Endothelial cell of umbilical vein (primary cell): ENCODE measurements around the gene AKNA. TPM values are rescaled to one million over a fixed set of nuclear protein-coding genes. Genes with fewer than 3 reads are reported as not detected.

Source experiments
- BruUV-seq: library from RNA; stranded (reverse); fragments of 400-500 nt; replicated peaks from 2 replicates; lab custom pipeline; 2021; lab: Mats Ljungman, UMichigan
- CTCF ChIA-PET: fragments of 300-600, 350-600 bp; sonication (Branson Sonifier 250); formaldehyde crosslinking; loops from one replicate; lab custom pipeline; 2021; ENCODE audit warnings: antibody characterized with exemption, inconsistent platforms; lab: Charles Lee
- POLR2A ChIA-PET: fragments of 300-600, 350-600 bp; sonication (Branson Sonifier 250); formaldehyde crosslinking; loops from one replicate; lab custom pipeline; 2021; ENCODE audit warnings: antibody characterized with exemption, inconsistent platforms; lab: Charles Lee
- DNase-seq: peaks from one replicate; pipeline ENCODE4 v3.0.0-alpha.2; 2011; ENCODE audit warnings: low read depth, low spot score
- FAIRE-seq: peaks from 2 replicates; lab custom pipeline; 2011; peaks lifted over from hg19 to GRCh38; lab: Jason Lieb, UNC
- H2AFZ ChIP-seq: 2 replicates; pipeline ENCODE4 v1.6.0; 2012; ENCODE audit warnings: low read depth, low read length, control low read depth, inconsistent platforms
- H3K27ac ChIP-seq: 2 replicates; pipeline ENCODE4 v1.5.1; 2011; ENCODE audit warnings: low read depth, mild to moderate bottlenecking, control low read depth, low read length, moderate library complexity; ENCODE audit not compliant: insufficient read depth
- H3K27me3 ChIP-seq, 2 experiments: 2 replicates each; pipeline versions ENCODE4 v1.6.0 to v1.6.1; 2011; ENCODE audit warnings: low read length in 2 of 2, mixed read lengths in 1 of 2; ENCODE audit not compliant: control insufficient read depth in 2 of 2, insufficient read depth in 2 of 2
- H3K36me3 ChIP-seq, 2 experiments: 2 replicates in 1 of 2; 3 replicates in 1 of 2; pipeline ENCODE4 v1.5.1; 2011; ENCODE audit warnings: low read length in 2 of 2, mild to moderate bottlenecking in 1 of 2, moderate library complexity in 1 of 2; ENCODE audit not compliant: control insufficient read depth in 2 of 2, insufficient read depth in 2 of 2; ENCODE audit errors: extremely low read depth in 1 of 2
- H3K4me1 ChIP-seq: 3 replicates; pipeline ENCODE4 v1.5.1; 2011; ENCODE audit warnings: mild to moderate bottlenecking, low read length; ENCODE audit not compliant: control insufficient read depth, insufficient read depth; ENCODE audit errors: extremely low read depth
- H3K4me2 ChIP-seq: 2 replicates; pipeline ENCODE4 v1.6.1; 2011; ENCODE audit warnings: low read length, control low read depth, mixed read lengths; ENCODE audit not compliant: insufficient read depth
- H3K4me3 ChIP-seq, 3 experiments: fragments of 200-600 bp in 1 of 3; sonication (generic), shearing (Covaris generic) in 1 of 3; replicated peaks in 1 of 3; 2 replicates each; pipeline ENCODE4 v1.5.1; 2011 to 2016; ENCODE audit warnings: control low read depth in 3 of 3, low read length in 3 of 3, mild to moderate bottlenecking in 2 of 3, inconsistent platforms in 1 of 3, low read depth in 1 of 3, moderate library complexity in 1 of 3; ENCODE audit not compliant: insufficient read depth in 1 of 3
- H3K79me2 ChIP-seq: 2 replicates; pipeline ENCODE4 v1.6.0; 2012; ENCODE audit warnings: low read length, inconsistent platforms; ENCODE audit not compliant: control insufficient read depth, insufficient read depth
- H3K9ac ChIP-seq: replicated peaks from 2 replicates; pipeline ENCODE3; 2011; ENCODE audit warnings: low read length, control low read depth; ENCODE audit not compliant: insufficient read depth; ENCODE audit errors: extremely low read depth
- H3K9me1 ChIP-seq: replicated peaks from 3 replicates; pipeline ENCODE4 v1.6.0; 2011; ENCODE audit warnings: mild to moderate bottlenecking, low read length; ENCODE audit not compliant: control insufficient read depth, insufficient read depth; ENCODE audit errors: extremely low read depth
- H3K9me3 ChIP-seq: replicated peaks from 2 replicates; pipeline ENCODE4 v1.5.1; 2012; ENCODE audit warnings: low read length, inconsistent platforms; ENCODE audit not compliant: control insufficient read depth, insufficient read depth
- H4K20me1 ChIP-seq: replicated peaks from 2 replicates; pipeline ENCODE3; 2011; ENCODE audit warnings: mild to moderate bottlenecking, low read length; ENCODE audit not compliant: control insufficient read depth, insufficient read depth; ENCODE audit errors: extremely low read depth
- FOS ChIP-seq: IDR thresholded peaks from 2 replicates; pipeline ENCODE4 v1.6.1; 2011; ENCODE audit warnings: mild to moderate bottlenecking, low read length, moderate library complexity, borderline replicate concordance; ENCODE audit not compliant: insufficient read depth
- GATA2 ChIP-seq: IDR thresholded peaks from 2 replicates; pipeline ENCODE4 v1.7.0; 2011; ENCODE audit warnings: low read depth, mild to moderate bottlenecking, moderate library complexity, mixed read lengths, low read length; ENCODE audit not compliant: insufficient read length, insufficient read depth
- JUN ChIP-seq: IDR thresholded peaks from 2 replicates; pipeline ENCODE4 v1.6.1; 2011; ENCODE audit warnings: borderline replicate concordance, low read depth; ENCODE audit not compliant: insufficient read length, insufficient read depth
- POLR2A ChIP-seq: IDR thresholded peaks from 2 replicates; pipeline ENCODE4 v1.6.1; 2012; ENCODE audit warnings: low read depth, mild to moderate bottlenecking, control low read depth, low read length
- POLR2AphosphoS5 ChIP-seq: IDR thresholded peaks from 2 replicates; pipeline ENCODE4 v1.6.1; 2012; ENCODE audit warnings: low read depth, mild to moderate bottlenecking, control low read depth, low read length, moderate library complexity; ENCODE audit not compliant: insufficient read depth
- dilution Hi-C: fragments of 300-500 bp; cut with MboI; formaldehyde crosslinking; loops from one replicate; pipeline ENCODE4 v1.15.0; 2019; ENCODE audit warnings: low sequenced_read_pairs; ENCODE audit not compliant: extremely low pct_ligation_motif_present
- intact Hi-C: fragments of 100-400 bp; cut with micrococcal nuclease; formaldehyde crosslinking; loops from one replicate; pipeline ENCODE4 v1.10.0; 2022
- polyA plus RNA-seq, 4 experiments: library from polyadenylated mRNA; depleted of rRNA in 3 of 4; stranded (reverse) in 3 of 4; unstranded in 1 of 4; fragments of >200 nt; gene quantifications; 2 replicates each; pipeline versions ENCODE4 v1.2.1 to v1.2.3, GENCODE V29; 2011 to 2012; ENCODE audit warnings: missing spikeins in 1 of 4
- total RNA-seq: library from RNA; stranded (reverse); gene quantifications from 2 replicates; pipeline ENCODE4 v1.2.3, GENCODE V29; 2021
- TF ChIP-seq, protein P1 (sequence below): IDR thresholded peaks from 2 replicates; pipeline ENCODE4 v1.6.1; 2011; ENCODE audit not compliant: insufficient read depth, insufficient read length
- TF ChIP-seq, protein P2 (sequence below), 2 donors: IDR thresholded peaks; 1 replicate in 1 of 2; 2 replicates in 1 of 2; pipeline ENCODE4 v1.5.1; 2011; ENCODE audit warnings: low read length in 2 of 2, mild to moderate bottlenecking in 2 of 2, moderate library complexity in 2 of 2, control low read depth in 1 of 2, inconsistent platforms in 1 of 2, low read depth in 1 of 2; ENCODE audit not compliant: insufficient read depth in 1 of 2; ENCODE audit errors: extremely low read depth in 1 of 2

AKNA gene
- total and polyA plus RNA-seq, 2 donors (not counting 3 experiments of a cell fraction or from before 2014, with no cell fraction given) = 11.3 to 22.4 TPM

DNA sequence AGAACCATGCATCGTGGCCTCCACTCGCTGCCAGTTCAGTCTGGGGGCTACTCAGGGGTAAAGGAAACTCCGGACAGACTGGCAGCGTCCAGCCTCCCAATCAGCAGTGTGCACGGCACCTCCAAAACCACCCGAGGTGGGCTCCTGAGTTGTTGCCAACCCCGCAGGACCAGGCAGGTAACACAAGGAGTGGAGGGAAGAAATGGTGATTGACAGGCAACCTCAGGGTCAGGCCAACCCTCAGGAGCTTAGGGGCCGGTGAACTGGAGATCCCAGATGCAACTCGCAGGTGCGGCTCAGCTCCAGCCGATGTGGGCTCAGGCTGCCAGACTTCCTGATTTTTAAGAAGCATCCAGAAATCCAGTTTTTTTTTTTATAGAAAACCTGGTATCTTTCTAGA lies 37.3 kb upstream of the AKNA start:
- CTCF ChIA-PET = interaction anchor here (1.4 kb wide), 1 partner anchor 228 kb away, joined by 5 read pairs; no protein-coding TSS in a partner anchor
- BruUV-seq = no TSS peak

DNA sequence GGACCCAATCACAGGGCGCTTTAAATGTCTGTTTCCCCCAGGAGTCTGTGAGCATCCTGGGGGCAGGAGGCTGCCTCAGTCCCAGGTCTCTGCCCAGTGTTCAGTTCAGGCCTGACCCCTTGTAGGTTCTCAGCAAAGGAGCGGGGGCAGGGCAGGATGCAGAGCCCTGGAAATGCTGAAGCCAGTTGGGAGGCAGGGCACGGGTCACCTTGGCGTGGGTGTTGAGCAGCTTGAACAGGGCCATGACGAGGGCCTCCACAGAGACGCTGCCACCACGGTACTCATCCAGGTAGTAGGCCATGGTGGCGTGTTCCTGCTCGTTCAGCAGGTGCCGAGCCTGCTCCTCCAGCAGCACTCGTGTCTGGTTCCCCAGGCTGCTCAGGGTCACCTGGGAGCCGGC lies 36.3 kb upstream of the AKNA start:
- POLR2A ChIA-PET = no interaction called here
- Histone ChIP-seq H3K4me1 (no peaks in the 10 kb centered on the region), H3K36me3 (no peaks in the 10 kb centered on the region), H3K9me1 (no peaks in the 10 kb centered on the region), H3K9ac (no peak overlapping the region), H3K9me3 (no peaks in the 10 kb centered on the region), H3K27ac (no peak overlapping the region), H3K4me2 (no peak overlapping the region), H2AFZ (no peak overlapping the region), H3K27me3 (peaks cover 0 to 2% of the 10 kb centered on the region in 2 experiments), H3K79me2 (no peaks in the 10 kb centered on the region), H3K4me3 (no peak overlapping the region), H4K20me1 (no peaks in the 10 kb centered on the region)
- intact Hi-C loops (no loop called here), dilution Hi-C loops (no loop called here)
- no peak for DNase-seq
- no peak for FAIRE-seq
- BruUV-seq = no TSS peak
- CTCF ChIA-PET = interaction anchor here (1.4 kb wide), 1 partner anchor 229 kb away, joined by 5 read pairs; no protein-coding TSS in a partner anchor
- no peak for TF ChIP-seq FOS
- no peak for TF ChIP-seq POLR2AphosphoS5
- TF ChIP-seq, protein P1, sequence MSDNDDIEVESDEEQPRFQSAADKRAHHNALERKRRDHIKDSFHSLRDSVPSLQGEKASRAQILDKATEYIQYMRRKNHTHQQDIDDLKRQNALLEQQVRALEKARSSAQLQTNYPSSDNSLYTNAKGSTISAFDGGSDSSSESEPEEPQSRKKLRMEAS = no peak
- TF ChIP-seq, protein P2, sequence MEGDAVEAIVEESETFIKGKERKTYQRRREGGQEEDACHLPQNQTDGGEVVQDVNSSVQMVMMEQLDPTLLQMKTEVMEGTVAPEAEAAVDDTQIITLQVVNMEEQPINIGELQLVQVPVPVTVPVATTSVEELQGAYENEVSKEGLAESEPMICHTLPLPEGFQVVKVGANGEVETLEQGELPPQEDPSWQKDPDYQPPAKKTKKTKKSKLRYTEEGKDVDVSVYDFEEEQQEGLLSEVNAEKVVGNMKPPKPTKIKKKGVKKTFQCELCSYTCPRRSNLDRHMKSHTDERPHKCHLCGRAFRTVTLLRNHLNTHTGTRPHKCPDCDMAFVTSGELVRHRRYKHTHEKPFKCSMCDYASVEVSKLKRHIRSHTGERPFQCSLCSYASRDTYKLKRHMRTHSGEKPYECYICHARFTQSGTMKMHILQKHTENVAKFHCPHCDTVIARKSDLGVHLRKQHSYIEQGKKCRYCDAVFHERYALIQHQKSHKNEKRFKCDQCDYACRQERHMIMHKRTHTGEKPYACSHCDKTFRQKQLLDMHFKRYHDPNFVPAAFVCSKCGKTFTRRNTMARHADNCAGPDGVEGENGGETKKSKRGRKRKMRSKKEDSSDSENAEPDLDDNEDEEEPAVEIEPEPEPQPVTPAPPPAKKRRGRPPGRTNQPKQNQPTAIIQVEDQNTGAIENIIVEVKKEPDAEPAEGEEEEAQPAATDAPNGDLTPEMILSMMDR (IDR thresholded peaks at IDR 0.05; ENCODE audit: extremely low read depth in 1 of 2, insufficient read depth in 1 of 2, low read depth in 1 of 2, low read length in 2 of 2) = no peak

More for the DNA sequence above, 37.3 kb upstream of the AKNA start:
- Histone ChIP-seq H3K36me3 (no peaks in the 10 kb centered on the region), H3K79me2 (no peaks in the 10 kb centered on the region), H3K9ac (no peak overlapping the region), H3K9me3 (no peaks in the 10 kb centered on the region), H3K27ac (no peak overlapping the region), H3K4me1 (no peaks in the 10 kb centered on the region), H3K4me2 (no peak overlapping the region), H3K9me1 (no peaks in the 10 kb centered on the region), H3K27me3 (peaks cover 0 to 2% of the 10 kb centered on the region in 2 experiments), H2AFZ (no peak overlapping the region), H4K20me1 (no peaks in the 10 kb centered on the region), H3K4me3 (no peak overlapping the region)
- DNase-seq (no peak), FAIRE-seq (no peak)
- TF ChIP-seq, protein P1 = no peak
- no peak for TF ChIP-seq POLR2AphosphoS5
- no peak for TF ChIP-seq FOS
- TF ChIP-seq GATA2 = no peak
- no peak for TF ChIP-seq POLR2A
- TF ChIP-seq JUN = no peak
- dilution Hi-C loops (no loop called here), intact Hi-C loops (no loop called here)
- POLR2A ChIA-PET = no interaction called here
